GM19023 (cell line): Measurements from ENCODE around the gene VIPR2.
"Not testable (repeated sequence)": the region's sequence is repeated elsewhere in the genome, so short reads cannot be mapped to it uniquely, and the experiment has no call there.

ENCODE experiments used
- ATAC-seq: cut with Tn5 transposase; IDR thresholded peaks from one replicate; pipeline ENCODE4 v1.9.1; 2021; ENCODE audit warnings: mild to moderate bottlenecking, moderate library complexity; ENCODE audit not compliant: unreplicated experiment

The VIPR2 gene

GRCh38 chr7:158997471-158997870 is 147.2 kb downstream of the VIPR2 start:
- no peak for ATAC-seq

- ATAC-seq: no peak
These were observed 147.6 kb downstream of the VIPR2 start for GRCh38 chr7:158997110-158997453.

GRCh38 chr7:158996214-158997109 is 148.2 kb downstream of the VIPR2 start:
- no peak for ATAC-seq

- ATAC-seq: no peak
These were observed 149.2 kb downstream of the VIPR2 start for GRCh38 chr7:158995514-158995913.

- ATAC-seq: no peak
These were observed 150.0 kb downstream of the VIPR2 start for GRCh38 chr7:158994687-158995086.

GRCh38 chr7:158993591-158993990 is 151.1 kb downstream of the VIPR2 start:
- ATAC-seq: no peak

GRCh38 chr7:158992759-158993158 is 151.9 kb downstream of the VIPR2 start:
- no peak for ATAC-seq

- no peak for ATAC-seq
These were observed 152.6 kb downstream of the VIPR2 start for GRCh38 chr7:158991824-158992621.

GRCh38 chr7:158988996-158989395 is 155.7 kb downstream of the VIPR2 start:
- no peak for ATAC-seq

GRCh38 chr7:158988302-158988862 is 156.3 kb downstream of the VIPR2 start:
- ATAC-seq: no peak

GRCh38 chr7:158987691-158988090 is 157.0 kb downstream of the VIPR2 start:
- no peak for ATAC-seq

- ATAC-seq: no peak
These were observed 159.1 kb downstream of the VIPR2 start for GRCh38 chr7:158985583-158985982.

GRCh38 chr7:158984007-158984406 is 160.7 kb downstream of the VIPR2 start:
- not testable (repeated sequence) for ATAC-seq

- ATAC-seq: not testable (repeated sequence)
These were observed 162.6 kb downstream of the VIPR2 start for GRCh38 chr7:158982080-158982479.

GRCh38 chr7:158979635-158980351 is 164.9 kb downstream of the VIPR2 start:
- ATAC-seq: no peak

GRCh38 chr7:158979023-158979529 is 165.6 kb downstream of the VIPR2 start:
- no peak for ATAC-seq
